Amygdala (tissue), 56 donors: ENCODE results near the gene CDSN.
"Not testable (repeated sequence)": the region's sequence is repeated elsewhere in the genome, so short reads cannot be mapped to it uniquely, and the experiment has no call there.

Experiments used
- DNase-seq, 56 donors: peaks; one replicate each; lab custom pipeline; 2025; lab: John Stamatoyannopoulos, UW

The CDSN gene

DNA sequence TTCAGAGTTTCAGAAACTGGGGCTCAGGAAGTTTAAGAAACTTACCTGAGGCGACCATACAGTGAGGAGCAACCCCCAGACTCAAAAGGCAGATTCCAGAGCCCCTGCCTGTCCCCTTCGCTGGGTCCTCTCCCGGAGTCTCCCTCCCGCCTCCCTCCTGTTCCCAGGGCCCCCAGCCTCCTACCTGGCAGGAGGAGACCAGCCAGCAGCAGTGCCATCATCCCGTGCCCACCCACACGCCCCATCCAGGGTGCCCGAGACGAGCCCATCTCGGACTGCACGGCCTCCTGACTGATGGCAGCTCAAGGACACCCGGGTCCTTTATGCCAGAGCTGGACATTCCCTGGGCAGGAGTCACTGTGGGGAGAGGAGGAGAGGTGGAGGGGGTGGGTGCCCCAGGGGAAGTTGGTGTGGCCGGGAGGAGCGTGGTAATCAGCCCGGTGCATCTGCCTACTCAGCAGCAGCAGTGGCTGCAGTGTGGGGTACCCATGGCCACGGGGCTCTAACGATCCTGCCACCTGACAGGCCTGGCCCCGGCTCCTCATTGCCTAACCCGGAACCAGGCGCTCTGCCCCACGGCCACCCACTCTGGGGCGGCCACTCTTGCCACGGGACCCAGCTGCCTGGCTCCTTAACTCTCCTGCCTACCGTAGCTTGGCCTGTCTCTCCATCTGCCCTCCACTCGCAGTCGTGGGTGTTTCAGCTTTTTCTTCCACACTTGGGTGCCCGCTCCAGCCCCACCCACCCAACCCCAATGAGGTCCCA is at the start of gene CDSN:
Gene CDSN (minus strand): TSS at position 296 of the 765 bp plus-strand sequence. CDS start 27 bp downstream, at position 269.
- DNase-seq: no peak

DNA sequence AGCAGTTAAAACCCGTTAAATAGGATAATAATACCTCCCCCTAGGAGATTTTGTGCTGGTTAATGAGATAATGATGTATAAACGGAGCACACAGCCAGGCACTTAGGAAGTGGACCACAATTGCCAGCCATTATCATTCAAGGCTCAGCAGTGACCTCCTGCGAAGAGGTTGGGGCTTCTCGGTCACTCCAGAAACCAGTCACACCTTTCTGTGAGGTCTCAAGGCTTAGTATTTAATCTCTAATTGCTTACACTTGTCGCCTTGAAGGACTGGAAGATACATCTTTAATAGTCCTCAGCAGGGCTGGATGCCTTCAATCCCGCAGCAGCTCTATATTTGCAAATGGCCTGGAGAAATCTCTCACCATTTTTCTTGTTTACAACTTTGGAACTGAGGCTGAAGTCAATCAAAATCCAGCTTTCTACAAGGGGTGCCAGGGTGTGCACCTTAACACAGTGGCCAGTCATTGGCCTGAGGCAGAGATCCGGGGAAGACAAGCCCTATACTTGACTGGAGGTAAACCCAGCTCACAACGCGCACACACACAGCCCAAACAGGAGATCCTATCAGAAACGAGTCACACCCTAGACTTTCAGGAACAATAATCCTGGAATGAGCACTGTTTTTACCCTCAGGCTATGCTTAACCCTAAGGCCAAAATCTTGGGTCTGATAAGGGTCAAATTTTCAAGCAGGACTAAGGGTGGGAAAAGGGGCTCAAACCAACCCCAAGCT is 49.0 kb upstream of the CDSN start:
- DNase-seq: no peak

DNA sequence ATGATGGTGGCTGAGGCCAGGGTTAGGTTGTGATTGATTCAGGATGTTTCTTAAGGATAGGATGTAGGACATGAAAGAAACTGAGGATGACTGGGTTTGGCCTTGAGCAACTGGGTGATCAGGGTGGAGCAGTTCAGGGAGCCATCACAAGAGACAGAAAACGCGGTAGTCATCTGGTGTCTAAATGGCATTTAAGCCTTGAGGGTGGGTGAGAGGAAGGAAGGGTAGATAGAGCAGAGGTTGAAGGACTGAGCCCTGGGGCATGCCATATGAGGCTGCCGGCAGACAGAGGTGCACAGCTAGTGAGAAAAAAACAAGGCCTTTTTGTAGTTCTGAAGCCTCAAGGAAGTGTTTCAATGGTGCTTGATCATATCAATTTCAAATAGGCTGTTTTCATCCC is 48.4 kb upstream of the CDSN start:
- DNase-seq: no peak

- no peak for DNase-seq
Observed at GRCh38 chr6:31165986-31166385, 45.7 kb upstream of the CDSN start.

DNA sequence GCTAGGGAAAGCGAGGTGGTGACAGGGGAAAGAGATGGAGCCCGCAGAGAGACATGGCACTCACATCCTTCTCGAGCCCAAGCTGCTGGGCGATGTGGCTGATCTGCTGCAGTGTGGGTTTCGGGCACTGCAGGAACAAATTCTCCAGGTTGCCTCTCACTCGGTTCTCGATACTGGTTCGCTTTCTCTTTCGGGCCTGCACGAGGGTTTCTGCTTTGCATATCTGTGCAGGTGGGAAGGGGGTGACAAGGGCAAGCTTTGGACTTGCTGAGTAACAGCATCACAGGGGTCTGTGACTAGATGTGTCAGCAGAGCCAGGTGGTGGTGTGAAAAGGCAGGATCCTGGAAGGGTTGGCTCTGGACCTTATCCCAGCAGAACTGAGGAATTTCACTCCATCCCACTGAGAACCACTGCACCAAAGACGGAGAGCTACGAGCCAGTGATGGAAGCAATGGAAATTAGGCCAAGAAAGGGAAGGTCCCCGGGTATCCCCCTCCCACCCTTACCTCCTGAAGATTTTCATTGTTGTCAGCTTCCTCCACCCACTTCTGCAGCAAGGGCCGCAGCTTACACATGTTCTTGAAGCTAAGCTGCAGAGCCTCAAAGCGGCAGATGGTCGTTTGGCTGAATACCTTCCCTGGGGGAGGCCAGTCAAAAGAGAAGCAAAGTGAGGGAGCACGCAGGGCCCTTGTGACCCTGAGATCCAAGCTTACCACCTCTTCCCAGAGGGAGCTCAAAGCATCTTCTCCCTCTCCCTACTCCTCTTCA is 45.0 kb upstream of the CDSN start:
- not testable (repeated sequence) for DNase-seq

- DNase-seq: not testable (repeated sequence)
Observed at GRCh38 chr6:31164475-31165063, 44.3 kb upstream of the CDSN start.

GRCh38 chr6:31163922-31164321 is 43.7 kb upstream of the CDSN start:
- DNase-seq: no peak

DNA sequence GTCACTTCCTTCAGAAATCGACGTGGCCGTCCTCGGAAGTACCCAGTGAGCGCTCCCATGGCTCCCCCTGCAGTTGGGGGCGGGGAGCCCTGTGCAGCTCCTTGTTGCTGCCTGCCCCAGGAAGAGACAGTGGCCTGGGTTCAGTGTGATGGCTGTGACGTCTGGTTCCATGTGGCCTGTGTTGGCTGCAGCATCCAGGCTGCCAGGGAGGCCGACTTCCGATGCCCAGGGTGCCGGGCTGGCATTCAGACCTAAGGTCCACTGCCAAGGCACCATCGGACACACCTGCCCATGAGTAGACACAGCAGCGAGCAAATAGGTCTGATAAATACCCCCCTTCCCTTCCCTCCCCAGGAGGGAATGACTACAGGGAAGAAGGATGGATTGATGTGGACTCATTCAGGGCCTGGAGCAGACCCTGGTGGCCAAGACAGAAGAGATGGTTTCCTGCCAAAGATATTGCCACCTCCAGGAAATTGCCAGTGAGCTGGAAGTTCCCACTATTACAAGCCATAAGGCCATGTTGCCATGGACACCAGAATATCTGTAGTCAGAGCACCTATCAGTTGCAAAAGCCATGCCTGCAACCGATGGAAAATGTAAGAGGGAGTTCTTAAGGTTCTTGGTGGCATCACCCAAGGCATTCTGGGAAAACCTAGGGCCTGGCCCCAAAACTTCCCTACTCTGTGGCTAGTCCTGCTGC is 42.4 kb upstream of the CDSN start:
- DNase-seq: no peak

- DNase-seq: no peak
Observed at GRCh38 chr6:31161216-31162126, 41.2 kb upstream of the CDSN start.

GRCh38 chr6:31158863-31159855 is 38.9 kb upstream of the CDSN start:
- no peak for DNase-seq

GRCh38 chr6:31158140-31158862 is 38.1 kb upstream of the CDSN start, which contains the start of gene TCF19:
Gene TCF19, plus strand, starts transcription at chr6:31158589. Its CDS starts 881 bp downstream, at chr6:31159470.
- DNase-seq: peak; percentile 71 to 98 (median 95)

- peak in 1 of 56 donors; percentile 8 for DNase-seq
Observed at GRCh38 chr6:31157513-31158139, 37.4 kb upstream of the CDSN start, which contains the start of gene CCHCR1. Gene CCHCR1, minus strand, starts transcription at chr6:31157802. Its CDS starts 202 bp downstream, at chr6:31157600.

- DNase-seq: no peak
Observed at GRCh38 chr6:31156641-31157040, 36.4 kb upstream of the CDSN start.

GRCh38 chr6:31154436-31154835 is 34.2 kb upstream of the CDSN start:
- no peak for DNase-seq

- DNase-seq: no peak
Observed at GRCh38 chr6:31152781-31153180, 32.5 kb upstream of the CDSN start.

DNA sequence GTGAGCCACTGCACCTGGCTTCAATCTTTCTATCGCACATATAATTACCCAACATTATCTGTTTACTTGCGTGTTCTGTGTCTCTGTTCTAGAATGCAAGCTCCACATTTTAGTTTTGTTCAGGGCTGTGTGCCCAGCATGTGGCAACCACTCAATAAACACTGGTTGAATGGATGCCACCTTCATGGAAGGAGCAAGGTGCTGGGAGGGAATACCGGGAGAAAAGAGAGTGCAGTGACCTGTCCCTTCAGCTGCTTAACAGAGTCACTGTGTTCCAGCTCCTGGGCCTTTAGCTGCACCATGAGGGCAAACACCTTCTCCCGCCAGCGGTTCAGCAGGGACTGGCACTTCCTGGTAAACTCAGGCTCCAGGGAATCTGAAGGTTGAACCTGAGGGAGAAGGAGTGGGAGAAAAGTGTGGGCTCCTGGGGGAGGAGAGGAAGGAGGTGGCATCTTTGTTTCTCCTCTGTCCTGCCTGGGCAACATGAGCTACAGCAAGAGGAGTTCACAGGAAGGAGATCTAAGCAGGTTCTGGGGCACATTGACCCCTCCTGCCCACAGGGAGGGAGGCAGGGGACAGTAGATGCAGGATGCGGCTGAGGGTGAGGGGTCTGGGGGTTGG is 29.7 kb upstream of the CDSN start:
- DNase-seq: no peak
